Stimulated activated CD4-positive, alpha-beta T cell treated with anti-CD3 and anti-CD28 coated beads, Interleukin-4, amount 100 ng/mL, for 1 hour (primary cell): ENCODE results near the gene SLC34A2.

Experiments
- DNase-seq: peaks from one replicate; pipeline ENCODE4 v3.0.0-alpha.2; 2020

Gene SLC34A2

GRCh38 chr4:25662306-25662705, 6.7 kb downstream of the SLC34A2 start:
- DNase-seq: no peak

DNA sequence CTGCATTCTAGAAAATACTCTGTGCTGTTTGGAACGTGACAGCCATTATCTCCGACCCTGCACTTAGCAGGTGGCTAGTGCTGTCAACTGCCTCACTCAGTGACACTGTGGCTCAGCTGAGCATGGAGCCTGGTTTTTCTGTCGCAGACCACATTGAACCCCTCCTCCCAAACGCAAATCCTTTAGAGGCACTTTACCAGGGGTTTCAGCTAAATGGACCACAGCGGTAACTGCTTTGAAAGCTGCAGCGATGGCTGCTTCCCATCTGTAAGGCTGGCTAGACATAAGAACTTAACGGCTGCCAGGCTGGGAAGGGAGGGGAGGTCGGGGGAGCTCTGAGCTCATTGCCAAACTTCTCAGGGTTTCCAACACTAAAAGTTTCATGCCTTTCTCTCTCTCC, 8.1 kb downstream of the SLC34A2 start:
- no peak for DNase-seq

GRCh38 chr4:25666031-25666630, 10.5 kb downstream of the SLC34A2 start:
- DNase-seq: no peak

DNA sequence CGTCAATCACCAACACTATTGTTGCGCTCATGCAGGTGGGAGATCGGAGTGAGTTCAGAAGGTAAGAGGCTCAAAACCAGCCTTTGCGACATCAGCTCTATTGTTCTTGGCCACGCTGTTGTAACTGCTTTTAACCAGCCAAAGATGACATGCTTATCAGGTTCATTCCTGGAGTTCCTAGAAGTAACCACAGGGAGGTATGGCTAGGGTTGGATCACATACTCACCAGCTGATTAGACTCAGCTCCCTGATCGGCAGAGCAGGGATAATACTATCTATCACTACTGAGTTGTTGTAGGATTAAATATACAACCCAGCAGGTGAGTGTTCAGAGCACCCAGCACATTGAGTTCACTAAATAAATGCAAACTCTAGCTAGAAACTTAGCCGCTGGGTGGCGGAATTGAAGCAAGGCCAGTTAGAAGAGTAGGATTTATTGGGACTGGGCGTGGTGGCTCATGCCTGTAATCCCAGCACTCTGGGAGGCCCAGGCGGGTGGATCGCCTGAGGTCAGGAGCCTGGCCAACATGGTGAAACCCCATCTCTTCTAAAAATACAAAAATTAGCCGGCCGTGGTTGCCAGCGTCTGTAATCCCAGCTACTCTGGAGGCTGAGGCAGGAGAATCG, 12.4 kb downstream of the SLC34A2 start:
- no peak for DNase-seq

DNA sequence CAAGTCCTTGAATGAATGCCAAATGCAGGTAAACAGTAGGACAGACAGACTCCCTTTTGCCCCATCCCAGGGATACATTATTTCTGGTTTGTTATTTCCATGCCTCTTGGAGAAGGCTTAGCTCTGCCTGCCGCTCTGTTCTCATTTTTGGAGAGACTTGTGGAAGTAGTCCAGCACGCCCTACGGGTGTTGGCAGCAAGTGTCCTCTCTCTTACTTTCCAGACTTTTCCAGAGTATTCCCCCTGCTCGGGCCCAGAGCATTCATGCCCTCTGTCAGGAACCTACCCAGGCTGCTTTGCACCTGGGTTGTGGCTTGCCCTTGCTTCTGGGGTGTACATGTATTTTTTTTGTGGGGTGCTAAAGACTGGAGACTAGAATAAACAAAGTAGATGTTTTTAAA, 15.3 kb downstream of the SLC34A2 start:
- no peak for DNase-seq

DNA sequence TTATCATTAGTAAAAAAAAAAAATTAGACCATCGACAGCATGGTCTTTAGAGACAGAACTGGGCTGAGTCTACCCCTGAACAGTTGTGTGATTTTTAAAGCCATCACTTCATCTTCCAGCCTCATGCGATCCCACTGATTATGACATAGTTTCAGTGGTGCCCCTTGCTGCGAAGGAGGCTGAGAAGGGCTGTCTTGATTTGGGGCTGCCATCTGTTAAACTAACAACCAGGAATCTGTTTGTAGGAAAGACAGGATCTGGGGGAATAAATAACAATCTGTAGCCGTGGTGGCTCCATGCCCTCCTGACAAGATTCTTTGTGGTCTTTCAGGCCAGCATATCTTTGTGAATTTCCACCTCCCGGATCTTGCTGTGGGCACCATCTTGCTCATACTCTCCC, 17.1 kb downstream of the SLC34A2 start:
- no peak for DNase-seq

- DNase-seq: no peak
These were observed 18.7 kb downstream of the SLC34A2 start for GRCh38 chr4:25674386-25674785.

GRCh38 chr4:25676221-25676620, 20.6 kb downstream of the SLC34A2 start:
- DNase-seq: no peak

GRCh38 chr4:25677157-25677556, 21.5 kb downstream of the SLC34A2 start:
- DNase-seq: no peak

- no peak for DNase-seq
These were observed 22.3 kb downstream of the SLC34A2 start for GRCh38 chr4:25677943-25678342.

GRCh38 chr4:25687773-25688172, 32.1 kb downstream of the SLC34A2 start:
- no peak for DNase-seq

GRCh38 chr4:25694466-25694865, 38.8 kb downstream of the SLC34A2 start:
- no peak for DNase-seq

DNA sequence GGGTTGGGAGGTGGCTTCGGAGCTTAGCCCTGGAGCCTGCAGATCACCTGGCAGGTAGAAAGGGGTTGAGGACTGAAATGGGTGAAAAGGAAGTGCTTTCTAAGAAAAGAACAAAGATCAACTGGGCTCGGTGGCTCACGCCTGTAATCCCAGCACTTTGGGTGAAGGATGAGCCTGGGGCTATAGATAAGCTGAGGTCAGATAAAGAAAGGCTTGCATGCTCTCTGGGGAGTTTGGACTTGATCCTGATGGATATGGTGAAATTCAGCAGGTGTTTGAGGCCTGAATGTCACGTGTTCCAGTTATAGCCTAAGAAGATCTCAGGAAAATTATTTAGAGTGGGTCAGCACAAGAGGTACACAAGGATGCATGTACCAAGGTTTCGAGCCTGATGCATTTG, 40.8 kb downstream of the SLC34A2 start:
- no peak for DNase-seq

- DNase-seq: no peak
These were observed 41.9 kb downstream of the SLC34A2 start for GRCh38 chr4:25697516-25697915.

- DNase-seq: no peak
These were observed 45.0 kb downstream of the SLC34A2 start for GRCh38 chr4:25700661-25701060.

GRCh38 chr4:25702848-25703247, 47.2 kb downstream of the SLC34A2 start:
- no peak for DNase-seq

DNA sequence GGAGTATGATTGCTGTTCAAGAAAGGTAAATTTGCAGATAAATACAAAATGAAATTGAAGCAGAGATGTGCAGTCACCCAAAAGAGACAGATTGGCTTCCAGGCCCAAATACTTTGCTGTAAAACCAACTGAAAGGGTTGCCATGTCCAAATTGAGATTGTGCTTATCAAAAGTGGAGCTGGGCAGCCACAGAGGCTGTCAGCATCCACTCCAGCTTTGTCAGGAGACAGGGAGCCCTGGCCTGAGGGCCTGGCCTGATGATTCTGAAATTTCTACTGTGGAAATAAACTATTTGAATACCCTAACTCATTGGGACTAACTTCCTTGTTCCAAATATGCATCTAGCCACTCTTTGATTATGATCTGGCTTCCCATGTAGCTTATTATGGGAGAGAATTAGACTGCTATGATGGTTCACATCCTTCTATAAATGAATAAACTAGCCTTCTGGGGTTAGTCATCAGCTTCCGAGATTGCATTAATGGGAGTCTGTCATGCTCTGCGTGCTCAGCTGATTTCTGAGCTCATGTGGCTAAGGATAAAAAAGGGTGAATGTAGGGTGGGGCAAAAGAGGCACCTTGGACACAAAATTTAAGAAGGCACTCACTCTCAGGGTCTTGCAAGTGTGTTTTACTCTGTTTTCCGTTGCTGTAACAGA, 48.2 kb downstream of the SLC34A2 start:
- DNase-seq: no peak

DNA sequence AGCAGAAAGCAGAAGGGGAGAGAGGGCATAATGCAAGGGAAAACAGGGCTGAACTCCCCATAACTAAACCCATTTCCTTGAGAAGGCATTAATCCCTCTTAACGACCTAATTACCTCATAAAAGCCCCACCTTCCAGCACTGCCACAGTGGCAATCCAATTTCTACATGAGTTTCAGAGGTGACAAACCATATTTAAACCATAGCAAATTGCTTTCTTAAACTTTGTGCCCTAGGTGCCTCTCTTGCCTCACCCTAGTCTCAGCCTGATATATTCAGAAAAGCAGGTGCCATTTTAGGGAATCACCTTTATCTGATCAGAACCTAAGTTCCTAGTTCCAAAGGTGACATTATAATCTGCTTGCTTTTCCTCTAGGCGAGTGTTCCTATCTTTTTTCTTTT, 48.9 kb downstream of the SLC34A2 start:
- DNase-seq: no peak

DNA sequence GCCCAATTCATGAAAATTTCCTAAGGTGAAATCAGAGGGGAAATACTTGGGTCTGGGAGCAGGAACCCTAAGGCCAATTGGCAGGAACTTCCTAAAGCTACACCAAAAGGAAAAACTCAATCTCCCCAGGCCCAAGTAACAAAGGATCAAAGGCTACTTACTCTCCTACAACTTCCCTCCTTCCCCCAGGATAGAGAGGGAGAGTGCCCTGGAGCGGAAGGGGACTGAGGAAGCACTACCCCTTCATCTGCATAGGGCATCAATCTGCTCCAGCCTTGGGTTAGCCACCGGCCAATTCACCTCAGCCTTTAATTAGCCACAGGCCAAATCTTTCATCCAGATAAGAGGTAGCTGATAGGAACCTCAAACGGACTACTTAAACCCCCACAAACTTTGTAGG, 55.0 kb downstream of the SLC34A2 start:
- DNase-seq: no peak

DNA sequence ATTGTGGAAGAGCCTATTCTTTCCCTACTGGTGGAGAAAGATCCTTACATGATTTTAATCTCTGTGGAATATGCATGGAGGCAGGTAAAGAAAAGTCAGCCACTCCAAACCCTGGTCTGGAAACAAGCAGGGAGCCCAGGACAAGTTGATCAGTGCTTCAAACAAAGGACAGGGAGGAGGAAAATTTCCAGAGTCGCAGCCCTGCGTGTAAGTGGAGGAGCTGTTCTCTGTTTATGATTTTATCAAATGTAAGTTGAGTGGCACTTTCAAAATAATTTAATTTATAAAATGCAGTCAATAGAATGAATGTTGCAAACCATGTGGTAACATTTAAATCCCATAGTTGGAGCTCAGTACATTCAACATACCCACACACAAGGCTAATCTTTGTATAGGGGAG, 57.0 kb downstream of the SLC34A2 start:
- DNase-seq: no peak

GRCh38 chr4:25713812-25714211, 58.2 kb downstream of the SLC34A2 start:
- no peak for DNase-seq

- DNase-seq: no peak
These were observed 67.3 kb downstream of the SLC34A2 start for GRCh38 chr4:25722964-25723363.

GRCh38 chr4:25723409-25723808, 67.8 kb downstream of the SLC34A2 start:
- no peak for DNase-seq

- DNase-seq: no peak
These were observed 70.2 kb downstream of the SLC34A2 start for GRCh38 chr4:25725870-25726269.
